H9 (cell line): ENCODE measurements around the gene DENND4A. TPM values are rescaled to one million over a fixed set of nuclear protein-coding genes. Genes with fewer than 3 reads are reported as not detected.

Source experiments
- DNase-seq: peaks from one replicate; pipeline ENCODE4 v3.0.0-alpha.2; 2017
- H2AFZ ChIP-seq: one replicate; pipeline ENCODE4 v1.6.1; 2013; ENCODE audit warnings: mild to moderate bottlenecking, low read length, control low read depth, moderate library complexity
- H2AK5ac ChIP-seq: 2 replicates; pipeline ENCODE4 v1.6.1; 2013; ENCODE audit warnings: low read length, control low read depth, mixed read lengths; ENCODE audit not compliant: insufficient read length
- H2BK120ac ChIP-seq: one replicate; pipeline ENCODE4 v1.6.1; 2013; ENCODE audit warnings: low read depth, mild to moderate bottlenecking, low read length, control low read depth, inconsistent platforms; ENCODE audit not compliant: poor library complexity, severe bottlenecking
- H2BK12ac ChIP-seq: 2 replicates; pipeline ENCODE4 v1.6.1; 2013; ENCODE audit warnings: low read length, control low read depth, mixed read lengths, low read depth; ENCODE audit not compliant: insufficient read length
- H2BK15ac ChIP-seq: 2 replicates; pipeline ENCODE4 v1.6.1; 2013; ENCODE audit warnings: low read depth, low read length, control low read depth
- H2BK20ac ChIP-seq: one replicate; pipeline ENCODE4 v1.6.1; 2013; ENCODE audit warnings: low read depth, mild to moderate bottlenecking, low read length, control low read depth, inconsistent platforms; ENCODE audit not compliant: poor library complexity, severe bottlenecking
- H2BK5ac ChIP-seq: 2 replicates; pipeline ENCODE4 v1.6.1; 2013; ENCODE audit warnings: low read length, control low read depth, mixed read lengths; ENCODE audit not compliant: insufficient read length
- H3K14ac ChIP-seq: 2 replicates; pipeline ENCODE4 v1.6.1; 2013; ENCODE audit warnings: low read length, control low read depth; ENCODE audit not compliant: insufficient read depth
- H3K18ac ChIP-seq: 2 replicates; pipeline ENCODE4 v1.6.1; 2013; ENCODE audit warnings: low read depth, mild to moderate bottlenecking, mixed read lengths, low read length, control low read depth; ENCODE audit not compliant: insufficient read length
- H3K23ac ChIP-seq: 2 replicates; pipeline ENCODE4 v1.6.1; 2013; ENCODE audit warnings: low read length, control low read depth, mixed read lengths, low read depth; ENCODE audit not compliant: insufficient read length
- H3K23me2 ChIP-seq: 2 replicates; pipeline ENCODE4 v1.6.1; 2013; ENCODE audit warnings: low read depth, mild to moderate bottlenecking, mixed read lengths, low read length, control low read depth; ENCODE audit not compliant: insufficient read length, poor library complexity, severe bottlenecking
- H3K27ac ChIP-seq: 2 replicates; pipeline ENCODE4 v1.5.1; 2013; ENCODE audit warnings: low read length, control low read depth, mixed read lengths, low read depth; ENCODE audit not compliant: insufficient read length
- H3K27me3 ChIP-seq: 2 replicates; pipeline ENCODE4 v1.6.1; 2013; ENCODE audit warnings: low read length, control low read depth, inconsistent platforms; ENCODE audit not compliant: insufficient read depth
- H3K4ac ChIP-seq: 2 replicates; pipeline ENCODE4 v1.6.1; 2013; ENCODE audit warnings: low read depth, mild to moderate bottlenecking, control low read depth, inconsistent platforms, low read length, moderate library complexity
- H3K4me1 ChIP-seq: 2 replicates; pipeline ENCODE4 v1.6.1; 2013; ENCODE audit warnings: low read length, control low read depth, inconsistent platforms; ENCODE audit not compliant: insufficient read depth
- H3K4me2 ChIP-seq: 2 replicates; pipeline ENCODE4 v1.6.1; 2013; ENCODE audit warnings: low read length, control low read depth, mixed read lengths; ENCODE audit not compliant: insufficient read length, insufficient read depth
- H3K56ac ChIP-seq: 2 replicates; pipeline ENCODE4 v1.6.1; 2013; ENCODE audit warnings: low read depth, mild to moderate bottlenecking, mixed read lengths, low read length, control low read depth; ENCODE audit not compliant: insufficient read length
- H3K79me1 ChIP-seq: 2 replicates; pipeline ENCODE4 v1.6.1; 2013; ENCODE audit warnings: low read depth, mild to moderate bottlenecking, moderate library complexity, low read length, control low read depth, inconsistent platforms; ENCODE audit not compliant: insufficient read depth, poor library complexity, severe bottlenecking
- H3K79me2 ChIP-seq: 2 replicates; pipeline ENCODE4 v1.6.1; 2013; ENCODE audit warnings: low read length, control low read depth, inconsistent platforms; ENCODE audit not compliant: insufficient read depth
- H3K9ac ChIP-seq: 2 replicates; pipeline ENCODE4 v1.6.1; 2013; ENCODE audit warnings: low read length, control low read depth, mixed read lengths; ENCODE audit not compliant: insufficient read length; ENCODE audit errors: extremely low read depth
- H3K9me3 ChIP-seq: one replicate; pipeline ENCODE4 v1.6.1; 2013; ENCODE audit warnings: low read depth, low read length, inconsistent platforms; ENCODE audit not compliant: control insufficient read depth
- H3T11ph ChIP-seq: one replicate; pipeline ENCODE4 v1.6.1; 2013; ENCODE audit warnings: mild to moderate bottlenecking, low read length, control low read depth, inconsistent platforms
- H4K20me1 ChIP-seq: one replicate; pipeline ENCODE4 v1.6.1; 2013; ENCODE audit not compliant: control insufficient read depth, insufficient read length, insufficient read depth
- H4K5ac ChIP-seq: 2 replicates; pipeline ENCODE4 v1.6.1; 2013; ENCODE audit warnings: low read depth, mild to moderate bottlenecking, mixed read lengths, low read length, control low read depth; ENCODE audit not compliant: insufficient read length
- H4K8ac ChIP-seq: replicated peaks from 2 replicates; pipeline ENCODE4 v1.6.1; 2013; ENCODE audit warnings: low read length, control low read depth, mixed read lengths, low read depth; ENCODE audit not compliant: insufficient read length
- H4K91ac ChIP-seq: 2 replicates; pipeline ENCODE4 v1.6.1; 2013; ENCODE audit warnings: low read depth, mild to moderate bottlenecking, moderate library complexity, mixed read lengths, low read length, control low read depth; ENCODE audit not compliant: insufficient read length
- H3K27ac Mint-ChIP-seq, 3 experiments: 2 replicates in 2 of 3; 3 replicates in 1 of 3; pipeline ENCODE4 v1.8.0; 2020 to 2021; ENCODE audit warnings: mixed read lengths in 3 of 3, mild to moderate bottlenecking in 1 of 3, moderate library complexity in 1 of 3
- H3K27me3 Mint-ChIP-seq: 2 replicates; pipeline ENCODE4 v1.8.0; 2021; ENCODE audit warnings: low read depth, mild to moderate bottlenecking, moderate library complexity, mixed read lengths
- H3K36me3 Mint-ChIP-seq, 3 experiments: 2 replicates in 2 of 3; 3 replicates in 1 of 3; pipeline ENCODE4 v1.8.0; 2020 to 2021; ENCODE audit warnings: low read depth in 3 of 3, mixed read lengths in 3 of 3; ENCODE audit not compliant: insufficient read depth in 1 of 3
- H3K4me1 Mint-ChIP-seq, 2 experiments: 2 replicates each; pipeline ENCODE4 v1.8.0; 2020; ENCODE audit warnings: mixed read lengths in 2 of 2
- H3K4me3 Mint-ChIP-seq, 2 experiments: 2 replicates in 1 of 2; 3 replicates in 1 of 2; pipeline ENCODE4 v1.8.0; 2020 to 2021; ENCODE audit warnings: mild to moderate bottlenecking in 2 of 2, mixed read lengths in 2 of 2, moderate library complexity in 1 of 2
- H3K9me3 Mint-ChIP-seq, 2 experiments: 2 replicates in 1 of 2; 3 replicates in 1 of 2; pipeline ENCODE4 v1.8.0; 2020; ENCODE audit warnings: mild to moderate bottlenecking in 2 of 2, mixed read lengths in 2 of 2, moderate library complexity in 1 of 2
- CTCF ChIP-seq: fragments of 200-600 bp; sonication (generic); conservative IDR thresholded peaks from 3 replicates; pipeline ENCODE4 v1.8.0; 2021; ENCODE audit warnings: antibody characterized with exemption, mild to moderate bottlenecking
- WGBS: extraction: QIAGEN DNeasy Blood & Tissue Kit; methylation state at CpG from one replicate; pipeline ENCODE4 v1.1.7; 2013; ENCODE audit warnings: missing lambda C conversion rate, low lambda C conversion rate, mixed read lengths; ENCODE audit not compliant: insufficient read length; ENCODE audit errors: extremely low coverage; 5-methylcytosine and 5-hydroxymethylcytosine counted together
- total RNA-seq: library from RNA; stranded (reverse); gene quantifications from 2 replicates; pipeline ENCODE4 v1.2.1, GENCODE V29; 2021

Gene DENND4A
- total RNA-seq, 1 experiment from 2014 or later, result 4.7 TPM

GRCh38 chr15:65832549-65833364 lies 40.7 kb upstream of the DENND4A start:
- no peaks in the 10 kb centered on the region; the same call in 1 of the 2 replicates for H3K27me3 Mint-ChIP-seq
- peak overlapping the region; percentile 7 for H2BK20ac ChIP-seq
- H3K4me1 ChIP-seq, result peaks cover 12% of the 10 kb centered on the region; the same call in 1 of the 2 replicates
- H3K27ac ChIP-seq, result peak overlapping the region; percentile 89
- no peak overlapping the region for H2AK5ac ChIP-seq
- H3K79me1 ChIP-seq, result no peaks in the 10 kb centered on the region
- no peak overlapping the region for H2BK15ac ChIP-seq
- H3K4ac ChIP-seq, result no peak overlapping the region
- no peak overlapping the region for H3K56ac ChIP-seq
- peak overlapping the region; percentile 2 for H3K4me2 ChIP-seq
- peak overlapping the region; percentile 88 to 98 (median 97) for H3K27ac Mint-ChIP-seq
- no peaks in the 10 kb centered on the region; a peak in 2 of 5 replicates for H3K9me3 Mint-ChIP-seq
- peak overlapping the region; percentile 31 to 56 for H3K4me3 Mint-ChIP-seq
- TF ChIP-seq CTCF, result peak; percentile 36; the same call in 2 of the 3 replicates
- H3K79me2 ChIP-seq, result no peaks in the 10 kb centered on the region
- H3K23ac ChIP-seq, result no peak overlapping the region
- H4K8ac ChIP-seq, result no peak overlapping the region
- H2AFZ ChIP-seq, result no peak overlapping the region
- H4K5ac ChIP-seq, result no peak overlapping the region
- 0 out of 2 replicates have a peak overlapping the region, but pooled peaks have one; percentile 47 for H3K14ac ChIP-seq
- peaks cover 27 to 37% of the 10 kb centered on the region in 2 experiments for H3K4me1 Mint-ChIP-seq
- no peaks in the 10 kb centered on the region for H3K27me3 ChIP-seq
- no peak overlapping the region for H4K91ac ChIP-seq
- WGBS, result no CpG with 5 or more reads among the region's 8 CpGs
- no peak overlapping the region for H2BK5ac ChIP-seq
- H3K9ac ChIP-seq, result no peak overlapping the region
- H3T11ph ChIP-seq, result no peak overlapping the region
- H3K18ac ChIP-seq, result no peak overlapping the region
- no peaks in the 10 kb centered on the region for H3K9me3 ChIP-seq
- H2BK120ac ChIP-seq, result no peak overlapping the region
- no peaks in the 10 kb centered on the region for H3K23me2 ChIP-seq
- peak; percentile 91 for DNase-seq
- H2BK12ac ChIP-seq, result no peak overlapping the region
- H4K20me1 ChIP-seq, result no peaks in the 10 kb centered on the region
- H3K36me3 Mint-ChIP-seq, result no peaks in the 10 kb centered on the region; a peak in 1 of 7 replicates
